ACHN (cell line): ENCODE measurements around the gene RELL1.

Experiments
- DNase-seq: peaks from one replicate; pipeline ENCODE4 v3.0.0-alpha.2; 2015
- in situ Hi-C: cut with HindIII; loops from 2 replicates; pipeline ENCODE4 v1.10.0; 2017; ENCODE audit warnings: low sequenced_read_pairs, low pct_ligation_motif_present, low pct_unique_long_range_greater_than_20kb

Gene RELL1

DNA sequence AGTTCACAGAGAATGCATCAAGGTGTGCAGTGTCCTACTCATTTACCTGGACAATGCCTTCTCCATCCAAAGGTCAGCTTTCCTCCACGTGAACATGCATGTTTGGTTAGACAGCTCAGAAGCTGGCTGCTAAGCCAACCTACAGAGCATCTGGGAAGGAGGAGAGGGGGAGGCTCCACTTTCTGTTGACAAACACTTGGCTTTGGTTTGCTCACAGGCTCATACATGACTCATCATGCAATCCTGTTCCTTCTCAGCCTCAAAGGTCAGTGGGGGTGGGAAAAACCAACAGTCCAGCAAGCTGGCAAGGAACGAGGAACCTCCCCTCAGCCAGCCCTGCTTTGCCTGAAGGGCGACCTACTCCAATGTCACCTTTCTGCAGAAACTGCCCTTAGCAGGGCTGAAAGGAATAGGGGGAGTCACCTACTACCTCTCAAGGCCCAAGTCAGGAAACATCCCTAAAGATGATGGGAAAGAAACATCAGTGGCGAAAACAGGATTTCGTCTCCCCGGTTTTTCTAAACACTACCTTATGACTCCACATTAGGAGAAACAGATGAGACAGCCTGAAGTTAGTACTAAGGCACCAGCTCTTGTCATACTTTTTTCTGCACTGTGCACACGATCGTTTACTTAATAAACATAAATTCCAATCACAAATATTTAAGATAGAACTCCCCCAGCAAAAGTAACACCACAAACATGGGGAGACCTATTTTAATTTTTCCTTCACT lies 37.9 kb downstream of the RELL1 start:
- in situ Hi-C loops: no loop called here
- peak; percentile 87 for DNase-seq

DNA sequence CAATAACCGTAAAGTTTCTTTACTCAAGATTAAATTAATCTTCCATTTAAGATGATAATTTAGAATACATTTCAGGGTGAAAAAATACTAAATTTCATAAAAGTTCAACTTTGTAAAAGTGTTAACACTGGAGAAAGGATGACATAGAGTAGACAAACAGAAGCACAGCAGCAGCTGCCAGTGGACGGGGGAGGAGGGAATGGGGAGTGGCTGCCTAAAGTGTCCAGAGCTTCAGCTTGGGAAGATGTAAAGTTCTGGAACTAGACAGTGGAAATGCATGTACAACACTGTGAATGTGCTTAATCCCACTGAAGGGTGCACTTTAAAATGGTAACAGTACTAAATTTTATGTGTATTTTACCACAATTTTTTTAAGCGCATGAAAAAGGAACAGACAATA lies 39.9 kb downstream of the RELL1 start:
- in situ Hi-C loops: no loop called here
- no peak for DNase-seq

DNA sequence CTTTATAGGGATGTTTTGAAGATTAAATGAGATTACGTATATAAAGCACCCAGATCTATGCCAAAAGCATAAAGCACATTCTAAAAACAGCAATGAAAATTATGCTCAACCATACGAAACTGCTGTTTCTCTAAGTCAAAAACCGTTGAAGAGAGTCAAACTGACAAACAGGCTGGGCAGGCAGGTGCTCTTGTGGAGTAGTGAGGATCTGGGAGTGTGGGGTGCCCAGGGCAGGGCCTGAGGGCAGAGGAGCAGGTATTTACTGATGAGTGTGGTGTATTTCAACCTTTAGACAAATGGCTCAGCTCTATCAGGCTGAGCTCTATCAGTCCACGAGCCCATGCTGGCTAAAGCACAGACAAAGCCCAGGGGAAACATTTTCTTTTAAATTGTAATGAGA lies 40.4 kb downstream of the RELL1 start:
- in situ Hi-C loops: no loop called here
- DNase-seq: no peak

DNA sequence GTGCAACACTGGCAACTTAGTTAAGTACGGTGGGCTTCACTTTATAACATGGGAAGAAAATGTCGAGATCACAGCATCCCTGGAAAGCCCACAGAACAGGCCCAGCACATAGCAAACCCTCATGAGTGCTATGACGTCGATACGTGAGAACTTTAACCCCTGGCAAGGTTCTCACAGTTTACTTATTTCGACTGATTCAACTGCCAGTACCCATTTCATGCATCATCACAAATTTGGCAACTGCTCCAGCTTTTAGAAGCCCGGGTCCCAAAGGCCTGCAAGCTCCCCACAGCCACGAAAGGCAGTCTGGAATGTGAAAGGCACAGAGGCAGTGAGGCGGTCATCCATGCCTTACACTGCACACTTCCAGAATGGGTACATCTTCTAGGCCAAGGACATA lies 41.2 kb downstream of the RELL1 start:
- in situ Hi-C loops: no loop called here

DNA sequence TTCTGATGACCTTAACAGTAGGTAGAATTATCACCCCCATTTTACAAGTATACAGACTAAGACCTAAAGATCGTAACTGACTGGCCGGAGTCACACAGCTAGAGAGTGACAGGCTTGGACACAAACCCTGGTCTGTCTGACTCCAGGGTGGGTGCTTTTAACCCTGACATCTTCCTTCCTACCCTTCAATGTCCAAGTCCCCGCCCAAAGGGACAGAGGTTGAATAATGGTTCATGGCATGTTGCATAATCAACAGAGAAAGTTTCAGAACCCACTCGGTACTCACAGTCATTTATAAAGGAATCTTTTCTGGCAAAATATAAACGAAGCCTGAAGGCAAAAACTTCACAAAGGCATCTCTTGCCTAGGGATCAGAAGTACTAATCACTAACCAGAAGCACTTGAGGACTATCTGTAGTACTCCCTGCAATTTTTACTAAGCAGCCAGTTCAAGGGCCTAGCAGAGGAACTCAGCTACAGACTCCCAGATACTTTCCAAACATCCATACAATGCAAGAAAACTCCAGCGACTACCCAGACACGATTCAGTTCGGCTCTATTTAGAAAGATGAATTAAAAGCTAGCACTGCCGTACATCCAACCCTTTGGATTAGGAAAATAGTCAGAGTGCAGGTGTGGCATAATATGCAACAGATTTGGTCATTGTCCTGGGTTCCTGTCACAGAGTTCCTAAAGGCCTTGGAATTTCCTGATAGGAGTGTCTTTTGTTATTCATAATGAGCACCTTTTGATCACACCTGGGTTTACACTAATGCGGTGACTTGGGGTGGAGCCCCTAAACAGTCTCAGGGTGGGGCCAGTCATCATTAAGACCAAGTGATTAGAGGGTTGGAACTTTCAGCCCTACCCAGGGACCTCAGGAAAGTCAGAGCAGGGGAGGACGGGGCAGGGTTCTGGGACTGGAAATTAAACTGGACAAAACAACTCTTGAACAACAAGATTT lies 44.0 kb downstream of the RELL1 start:
- in situ Hi-C loops: no loop called here
- no peak for DNase-seq

More for the DNA sequence above, 41.2 kb downstream of the RELL1 start:
- no peak for DNase-seq

DNA sequence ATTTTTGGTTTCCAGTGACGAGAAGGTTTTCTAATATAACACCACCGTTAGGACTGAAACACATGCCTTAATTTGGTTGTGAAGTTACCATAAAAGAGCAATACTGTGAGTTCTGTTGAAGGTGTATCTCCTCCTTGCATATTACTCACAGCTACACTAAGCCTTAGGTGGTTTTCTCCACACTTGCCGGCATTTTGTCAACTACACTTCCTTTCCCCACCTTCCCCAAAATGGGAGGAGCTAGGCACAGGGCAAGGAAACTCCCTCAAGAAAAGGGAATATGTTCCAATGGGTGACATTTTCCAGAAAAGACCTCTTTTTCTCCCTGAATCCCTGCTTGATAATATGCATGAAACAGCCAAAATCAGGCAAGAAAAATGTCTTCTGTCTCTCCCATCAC lies 44.8 kb downstream of the RELL1 start:
- no peak for DNase-seq
- in situ Hi-C loops: no loop called here

DNA sequence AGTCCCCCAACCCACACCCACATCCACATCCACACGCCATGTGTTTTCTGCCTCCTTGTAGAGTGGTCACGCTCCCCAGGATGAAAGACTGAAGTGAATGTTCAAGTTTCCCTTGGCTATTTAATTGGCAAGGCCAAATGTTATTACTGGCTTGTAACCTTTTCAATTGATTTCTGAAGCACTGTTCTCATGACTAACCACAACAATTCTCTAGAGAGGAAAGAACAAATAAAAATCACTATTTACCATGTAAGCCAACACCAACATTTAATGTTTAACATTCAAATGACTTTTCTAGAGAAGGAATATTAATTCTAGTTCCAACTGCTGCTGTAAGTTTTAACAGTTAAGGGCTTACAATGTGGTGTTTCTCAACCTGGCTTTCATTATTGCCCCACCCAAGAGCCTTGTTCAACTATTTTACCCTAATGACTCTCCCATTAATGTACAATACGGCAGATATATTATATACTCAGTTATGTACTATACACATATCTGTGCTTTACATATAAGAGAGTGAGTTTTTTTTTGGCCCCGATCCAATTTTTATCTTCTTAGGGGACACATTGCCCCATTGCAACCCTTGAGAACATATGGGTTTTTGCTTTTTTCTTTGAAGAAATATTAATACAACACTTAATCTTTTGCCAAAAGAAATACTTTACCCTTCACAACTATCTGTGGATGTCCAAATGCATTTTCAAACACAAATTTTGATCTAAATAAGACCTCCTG lies 46.5 kb downstream of the RELL1 start:
- DNase-seq: no peak
- in situ Hi-C loops: no loop called here

DNA sequence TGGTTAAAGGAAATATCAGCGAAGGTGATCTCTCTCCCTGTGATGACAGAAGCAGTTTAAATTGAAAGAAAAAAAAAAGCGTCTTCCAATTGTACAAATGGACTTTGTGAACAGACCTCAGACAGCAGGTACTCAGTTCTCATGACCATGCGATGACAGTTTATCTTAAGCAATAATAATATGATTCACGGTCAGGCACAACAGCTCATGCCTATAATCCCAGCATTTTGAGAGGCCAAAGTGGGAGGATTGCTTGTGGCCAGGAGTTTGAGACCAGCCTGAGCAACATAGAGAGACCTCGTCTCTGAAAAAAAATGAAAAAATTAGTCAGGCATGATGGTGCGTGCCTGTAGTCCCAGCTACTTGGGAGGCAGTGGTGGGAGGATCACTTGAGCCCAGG lies 51.0 kb downstream of the RELL1 start:
- DNase-seq: no peak
- in situ Hi-C loops: no loop called here

DNA sequence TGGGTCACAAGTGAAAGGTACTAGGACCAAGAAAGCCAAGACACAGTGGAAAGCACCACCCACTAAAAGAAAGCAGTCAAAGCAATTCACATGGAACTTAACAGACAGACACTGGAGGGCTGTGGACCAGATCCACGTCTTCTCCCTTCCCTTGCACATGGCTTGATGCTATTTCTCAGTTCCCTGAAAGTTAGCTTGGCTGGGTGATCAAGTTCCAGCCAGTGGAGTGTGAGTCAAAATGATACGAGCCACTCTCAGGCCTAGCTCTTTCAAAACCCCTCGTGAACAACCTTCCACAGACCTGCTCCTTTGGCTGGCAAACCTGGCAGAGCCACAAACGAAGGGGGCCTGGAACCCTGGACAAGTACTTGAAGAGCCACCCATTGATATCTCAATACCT lies 52.0 kb downstream of the RELL1 start:
- in situ Hi-C loops: no loop called here
- no peak for DNase-seq

DNA sequence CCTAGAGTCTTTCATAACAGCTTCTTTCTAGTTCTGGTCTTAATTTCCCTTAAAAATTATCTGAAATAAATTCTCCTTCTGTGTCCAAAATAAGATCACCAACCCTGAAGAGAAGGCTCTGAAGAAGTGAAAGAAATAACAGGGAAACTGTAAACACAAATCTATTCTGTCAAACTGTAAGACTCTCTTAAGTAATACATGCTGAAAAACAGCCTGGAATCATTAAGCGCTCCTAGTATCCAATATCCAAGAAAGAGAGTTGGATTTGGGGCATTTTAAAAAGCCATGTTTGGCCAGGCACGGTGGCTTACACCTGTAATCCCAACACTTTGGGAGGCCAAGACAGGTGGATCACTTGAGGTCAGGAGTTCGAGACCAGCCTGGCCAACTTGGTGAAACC lies 53.3 kb downstream of the RELL1 start:
- DNase-seq: no peak
- in situ Hi-C loops: no loop called here

DNA sequence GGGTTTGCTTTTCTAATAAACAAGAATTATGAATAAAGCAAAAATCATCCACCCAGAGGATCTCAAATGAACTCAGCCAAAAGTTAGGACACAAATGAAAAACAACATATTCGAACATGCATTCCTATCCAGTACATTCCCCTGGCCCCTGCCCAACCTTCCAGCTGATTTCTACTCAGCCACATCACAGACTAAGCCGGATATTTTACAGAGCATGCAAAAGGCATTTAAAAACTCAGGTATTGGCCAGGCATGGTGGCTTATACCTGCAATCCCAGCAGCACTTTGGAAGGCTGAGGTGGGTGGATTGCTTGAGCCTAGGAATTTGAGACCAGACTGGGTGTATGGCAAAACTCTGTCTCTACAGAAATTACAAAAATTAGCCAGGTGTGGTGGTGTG lies 54.6 kb downstream of the RELL1 start:
- DNase-seq: no peak
- in situ Hi-C loops: no loop called here

DNA sequence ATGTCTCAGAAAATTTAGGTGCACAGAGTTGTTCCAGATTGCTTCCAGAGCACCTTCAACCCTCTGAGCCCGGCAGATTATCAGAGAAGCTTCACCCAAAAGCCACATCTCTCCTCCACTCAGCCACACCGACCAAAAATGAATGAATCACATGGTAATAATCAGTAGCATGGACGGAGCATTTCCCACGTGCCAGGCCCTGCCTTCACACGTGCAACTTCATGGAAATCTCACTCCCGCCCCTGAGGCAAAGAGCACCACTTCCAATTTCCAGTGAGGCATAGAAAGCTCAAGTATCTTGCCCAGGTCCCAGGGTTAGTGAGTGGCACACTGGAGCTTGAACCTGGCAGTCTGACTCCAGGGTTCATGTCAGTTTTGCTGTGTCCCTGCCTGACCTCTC lies 56.5 kb downstream of the RELL1 start:
- no peak for DNase-seq
- in situ Hi-C loops: no loop called here

DNA sequence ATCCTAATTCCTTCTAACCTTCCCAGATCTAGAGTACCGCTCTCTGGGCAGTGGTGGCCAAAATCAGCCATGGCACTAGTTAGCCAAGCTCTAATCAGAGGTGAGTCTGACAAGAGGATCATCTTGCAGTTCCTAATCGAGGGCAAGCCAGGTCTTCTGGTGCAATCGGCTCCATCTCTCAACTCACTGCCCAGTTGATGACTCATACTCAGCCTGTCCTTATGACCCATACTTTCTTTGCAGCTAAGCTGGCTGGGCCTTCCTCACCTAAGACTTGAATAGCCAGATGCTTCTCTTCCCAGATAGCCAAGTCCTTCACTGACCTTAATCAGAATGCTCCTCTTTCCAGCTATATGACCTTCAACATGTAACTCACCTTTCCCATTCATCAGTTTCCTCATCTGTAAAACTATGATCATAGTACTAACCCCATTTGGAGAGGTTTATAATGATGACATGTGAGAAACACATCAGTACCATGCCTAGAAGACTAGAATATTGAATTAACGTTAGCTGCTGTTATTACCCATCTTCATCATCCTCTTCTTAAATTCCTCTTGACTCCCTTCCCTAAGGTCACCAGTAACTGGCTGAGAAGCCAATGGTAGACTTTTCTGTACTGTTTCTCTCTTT lies 57.1 kb downstream of the RELL1 start:
- in situ Hi-C loops: no loop called here
- DNase-seq: peak; percentile 56

DNA sequence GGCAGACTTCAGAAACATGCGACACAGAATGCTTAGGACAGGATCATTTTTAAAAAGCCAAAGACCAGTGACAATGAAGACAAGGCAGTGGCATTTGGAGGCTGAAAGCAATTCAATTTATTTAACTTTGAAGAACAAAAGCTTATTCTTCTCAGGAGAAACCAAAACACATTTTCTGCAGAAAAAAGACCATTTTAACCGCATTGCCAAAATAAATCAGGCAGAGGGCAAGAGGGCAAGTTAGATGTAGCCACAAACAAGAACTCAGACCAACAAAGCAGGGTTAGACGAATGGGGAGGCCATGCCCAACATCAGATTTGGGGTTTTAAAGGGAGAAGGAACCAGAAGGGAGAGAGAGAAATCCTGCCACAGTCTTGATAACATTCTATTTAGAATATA lies 58.9 kb downstream of the RELL1 start:
- DNase-seq: no peak
- in situ Hi-C loops: no loop called here

DNA sequence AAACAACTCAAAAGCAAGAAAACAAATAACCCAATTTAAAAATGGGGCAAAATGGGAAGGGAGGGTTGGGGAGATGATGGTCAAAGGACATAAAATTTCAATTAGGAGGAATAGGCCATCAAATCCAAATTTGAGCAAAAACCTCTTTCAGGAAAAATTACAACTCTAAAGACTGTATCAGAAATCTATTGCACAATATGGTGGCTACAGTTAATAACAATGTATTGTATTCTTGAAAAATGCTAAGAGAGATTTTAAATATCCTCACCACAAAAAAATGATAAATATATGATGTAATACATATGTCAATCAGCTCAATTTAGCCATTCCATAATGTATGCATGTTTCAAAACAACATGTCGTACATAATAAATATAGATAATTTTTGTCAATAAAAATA lies 60.7 kb downstream of the RELL1 start:
- no peak for DNase-seq
- in situ Hi-C loops: no loop called here

DNA sequence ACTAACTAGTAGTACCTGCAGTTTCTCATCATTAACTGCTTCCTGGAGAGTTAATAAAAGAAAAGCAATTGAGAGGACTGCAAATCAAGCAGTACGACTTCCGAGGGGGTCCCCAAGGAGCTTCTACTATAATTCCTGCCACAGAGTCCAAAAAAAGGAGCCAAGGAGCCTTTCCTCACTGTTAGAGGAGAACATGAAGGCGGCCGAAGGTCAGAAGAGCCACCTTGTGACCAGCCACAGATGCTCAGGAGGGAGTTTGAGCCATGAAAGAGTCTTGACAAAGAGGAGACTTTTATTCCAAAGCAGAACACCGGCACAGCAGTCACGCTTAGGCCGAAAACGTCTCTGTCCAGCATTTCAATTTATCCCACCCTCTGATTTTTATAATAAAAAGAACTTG lies 62.2 kb downstream of the RELL1 start:
- in situ Hi-C loops: no loop called here
- no peak for DNase-seq

DNA sequence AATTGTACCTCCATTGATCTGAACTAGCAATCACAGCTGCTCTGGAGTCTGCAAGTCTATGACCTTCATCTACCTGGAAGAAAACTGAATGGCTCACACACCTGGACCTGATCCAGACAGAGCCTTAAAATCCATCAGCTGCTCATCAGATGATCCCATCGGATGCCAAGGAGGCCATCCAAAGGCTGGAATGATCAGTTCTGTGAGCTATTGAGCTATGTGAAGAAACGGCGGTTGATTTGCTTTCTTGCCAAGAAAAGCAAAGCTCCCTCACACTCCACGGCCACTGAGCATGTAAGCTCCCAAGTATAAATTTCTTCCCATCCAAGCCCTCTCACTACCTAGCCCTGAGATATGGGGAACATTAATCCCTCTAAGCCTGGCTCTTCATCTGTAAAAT lies 63.1 kb downstream of the RELL1 start:
- DNase-seq: no peak
- in situ Hi-C loops: no loop called here

DNA sequence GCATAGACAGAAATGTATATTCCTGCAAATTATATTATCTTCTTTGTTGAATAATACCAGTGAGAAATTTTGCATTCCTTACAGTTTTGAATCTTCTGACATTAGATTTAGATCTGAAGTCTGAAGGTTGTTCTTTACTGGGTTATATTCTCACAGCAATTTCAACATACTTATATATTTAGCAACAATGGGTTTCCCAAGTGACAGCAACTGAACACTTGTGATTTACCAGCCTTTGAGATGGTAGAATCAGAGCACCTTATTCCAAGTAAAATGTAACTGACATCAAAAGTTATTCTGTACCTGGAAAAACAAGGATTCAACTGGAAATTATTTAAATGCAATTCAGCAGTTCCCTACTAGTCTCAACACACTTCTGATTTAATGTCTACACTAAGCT lies 66.0 kb downstream of the RELL1 start:
- in situ Hi-C loops: no loop called here
- no peak for DNase-seq

DNA sequence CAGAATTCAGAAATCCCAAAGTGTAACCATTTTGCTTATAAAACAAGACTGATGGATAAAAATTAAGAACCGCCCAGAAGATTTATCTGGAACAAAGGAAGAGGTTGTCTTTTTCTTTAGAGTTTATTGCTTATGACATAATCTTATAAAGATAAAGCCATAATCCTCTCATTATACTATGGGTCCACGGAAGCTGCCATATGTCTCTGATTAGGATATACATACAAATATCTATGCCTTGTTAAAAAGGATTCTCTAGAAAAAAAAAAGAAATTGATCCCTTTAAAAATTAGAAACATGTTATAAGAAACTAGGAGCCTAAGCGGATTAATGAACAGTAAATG lies 70.5 kb downstream of the RELL1 start:
- in situ Hi-C loops: no loop called here
- no peak for DNase-seq
